SKM-1 (cell line): ENCODE results near the gene RRP36.
"Not testable (repeated sequence)": the region's sequence is repeated elsewhere in the genome, so short reads cannot be mapped to it uniquely, and the experiment has no call there.

ENCODE experiments used
- DNase-seq: peaks from one replicate; lab custom pipeline; 2025; ENCODE audit not compliant: unreplicated experiment; lab: John Stamatoyannopoulos, UW

RRP36 gene, protein sequence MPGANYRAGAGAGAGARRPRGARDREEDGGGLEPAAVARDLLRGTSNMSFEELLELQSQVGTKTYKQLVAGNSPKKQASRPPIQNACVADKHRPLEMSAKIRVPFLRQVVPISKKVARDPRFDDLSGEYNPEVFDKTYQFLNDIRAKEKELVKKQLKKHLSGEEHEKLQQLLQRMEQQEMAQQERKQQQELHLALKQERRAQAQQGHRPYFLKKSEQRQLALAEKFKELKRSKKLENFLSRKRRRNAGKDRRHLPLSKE

DNA sequence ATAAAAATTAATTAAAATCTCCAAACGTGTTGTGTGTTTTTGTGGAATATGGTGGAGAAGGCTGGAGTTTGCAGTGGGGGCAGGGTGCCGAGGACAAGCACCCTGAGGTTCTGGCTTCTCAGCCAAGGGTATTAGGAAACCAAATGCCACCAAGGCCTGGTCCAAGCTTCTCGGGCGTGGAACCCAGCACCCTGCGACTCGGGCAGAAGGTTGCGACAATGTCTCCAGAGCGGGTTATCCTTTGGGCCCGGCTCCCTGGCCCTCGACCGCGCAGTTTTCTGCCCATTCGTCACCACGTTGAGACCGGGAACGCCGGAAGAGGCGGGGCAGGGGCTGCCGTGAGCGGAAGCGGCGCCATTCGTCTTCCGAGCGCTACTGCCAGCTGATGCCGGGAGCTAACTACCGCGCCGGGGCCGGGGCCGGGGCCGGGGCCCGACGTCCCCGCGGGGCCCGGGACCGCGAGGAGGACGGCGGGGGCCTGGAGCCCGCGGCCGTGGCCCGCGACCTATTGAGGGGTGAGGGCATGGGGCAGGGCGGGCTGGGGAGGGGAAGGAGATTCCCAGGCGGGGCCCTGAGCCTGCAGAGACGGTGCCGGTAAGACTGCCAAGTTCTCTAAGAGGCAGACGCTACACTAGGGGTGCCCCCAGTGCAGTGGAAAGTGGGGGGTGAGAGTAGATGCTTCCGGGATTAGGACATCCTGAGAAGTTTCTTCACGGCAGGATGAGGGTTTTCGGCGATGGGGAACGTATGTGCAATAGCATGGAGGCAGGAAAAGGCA is at the start of gene RRP36:
RRP36 (plus strand) TSS at position 354 of the 778 bp plus-strand sequence; CDS start at position 386, 32 bp downstream.
- DNase-seq = peak; percentile 24

DNA sequence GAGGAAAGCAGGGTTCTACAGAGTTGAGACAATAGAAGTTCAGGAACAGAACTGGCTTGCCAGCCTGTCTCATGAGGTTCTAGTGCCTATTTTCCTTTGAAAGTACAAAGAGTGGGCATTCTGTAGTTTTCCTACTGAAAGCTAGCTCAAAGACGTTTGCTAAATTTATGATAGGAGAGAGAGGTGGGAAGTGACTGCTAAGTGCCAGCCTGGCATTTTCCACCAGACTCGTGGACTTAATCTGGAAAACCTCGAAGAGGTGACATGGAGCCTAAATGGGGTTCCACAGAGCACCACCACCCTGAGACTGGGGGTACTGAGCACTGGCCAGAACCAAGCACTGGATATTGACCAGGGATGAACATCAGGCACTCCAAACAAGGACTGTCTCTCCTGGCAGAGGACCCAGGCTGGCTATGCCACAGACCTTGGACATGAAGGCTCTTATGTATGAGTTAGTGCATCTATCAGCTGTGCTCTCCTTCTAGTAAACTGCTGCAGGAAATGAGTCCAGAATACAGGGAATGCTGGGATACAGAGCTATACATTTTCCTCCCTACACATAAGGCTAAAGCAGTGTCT is 49.6 kb upstream of the RRP36 start:
- DNase-seq = no peak

DNA sequence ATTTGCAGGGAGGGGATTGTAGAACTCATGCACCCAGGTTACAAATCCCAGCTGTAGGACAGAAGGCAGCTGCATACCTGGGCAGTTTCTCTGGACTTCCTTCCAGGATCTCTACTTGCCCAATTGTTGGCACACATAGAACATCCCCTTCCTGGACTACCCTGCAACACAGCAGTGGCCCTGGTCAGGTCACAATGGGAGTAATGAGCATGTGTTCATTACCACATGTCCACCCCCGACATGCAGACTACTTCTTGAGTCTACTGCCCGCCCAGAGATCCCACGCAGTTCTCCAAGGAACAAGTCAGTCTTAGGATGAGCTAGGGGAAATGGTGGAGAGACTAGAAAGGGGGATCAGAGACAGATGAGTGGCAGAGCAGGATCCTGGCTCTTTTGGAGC is 47.5 kb upstream of the RRP36 start:
- no peak for DNase-seq

DNA sequence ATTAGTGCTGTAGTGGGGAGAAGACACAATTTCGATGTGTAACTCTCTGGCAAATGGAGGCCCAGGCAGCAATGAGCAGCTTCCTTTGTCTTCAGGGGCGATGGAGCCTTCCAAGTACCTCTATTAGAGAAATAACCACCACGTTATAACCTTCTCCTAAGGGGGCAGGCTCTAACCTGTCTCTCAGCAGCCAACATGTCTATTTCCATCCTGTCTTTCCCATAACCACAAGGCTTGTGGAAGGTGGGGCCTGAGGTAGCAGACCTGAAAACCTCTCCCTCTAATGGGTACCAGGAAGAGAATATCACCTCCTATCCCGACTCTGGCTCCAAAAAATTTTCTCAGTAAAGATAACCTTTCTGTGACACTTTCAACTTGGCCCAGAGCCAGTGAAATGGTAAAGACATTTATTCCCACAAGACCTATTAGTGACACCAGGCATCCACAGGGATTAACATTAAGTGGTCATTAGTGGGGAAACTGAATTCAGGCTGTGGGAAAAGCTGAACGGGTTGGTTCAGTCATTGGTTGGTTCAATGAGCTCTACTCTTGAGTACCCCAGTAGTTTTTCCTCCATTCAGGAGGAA is 46.4 kb upstream of the RRP36 start:
- no peak for DNase-seq

DNA sequence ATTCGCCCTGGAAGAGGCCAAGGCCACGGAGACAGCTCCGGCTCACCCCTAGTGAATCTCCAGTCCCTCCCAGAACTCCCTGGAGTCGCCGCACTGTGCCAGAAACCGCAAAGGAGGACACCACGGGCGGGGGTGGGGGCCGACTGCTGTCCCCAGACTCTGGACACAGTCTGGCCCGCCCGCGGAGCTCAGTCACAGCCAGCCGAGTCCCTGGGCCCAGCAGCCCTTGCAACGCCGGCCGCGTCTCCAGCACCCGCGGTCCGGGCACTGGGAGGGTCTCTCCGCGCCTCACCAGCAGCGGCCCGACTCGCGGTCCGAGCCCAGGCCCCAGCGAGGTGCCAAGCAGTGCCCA is 43.0 kb upstream of the RRP36 start:
- no peak for DNase-seq

DNA sequence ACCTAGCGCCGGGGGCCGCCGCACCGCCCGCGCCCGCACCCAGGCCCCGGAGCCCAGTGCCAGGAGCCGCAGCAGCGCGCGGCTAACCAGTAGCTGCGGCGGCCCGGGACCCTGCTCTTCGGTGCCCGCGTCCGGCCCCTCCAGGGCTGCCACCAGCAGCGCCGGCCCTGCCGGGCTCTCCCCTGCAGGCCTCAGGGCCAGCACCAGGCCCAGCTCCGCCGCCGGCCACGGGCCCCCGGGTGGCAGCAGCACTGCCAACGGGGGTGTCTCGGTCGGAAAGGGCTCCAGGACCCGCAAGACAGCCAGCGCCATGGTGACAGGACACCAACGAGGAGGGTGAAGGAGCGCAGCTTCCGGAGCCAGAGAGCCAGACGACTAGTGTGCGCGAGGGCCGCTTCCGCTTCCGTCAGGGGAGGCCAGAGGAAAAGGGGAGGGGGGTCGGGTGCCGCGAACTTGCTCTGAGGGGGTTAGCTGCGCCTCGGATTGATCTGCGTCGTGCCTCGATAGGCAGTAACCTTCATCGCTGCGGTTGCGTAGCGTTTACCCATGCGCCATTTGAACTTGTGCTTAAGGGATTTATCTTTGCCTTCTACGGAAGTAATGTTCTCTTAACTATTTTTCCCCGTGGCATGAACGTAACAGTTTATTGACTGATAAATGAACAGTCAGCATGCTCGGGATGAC is 42.4 kb upstream of the RRP36 start, which contains the start of gene PEX6:
PEX6 (minus strand) TSS at position 343 of the 684 bp plus-strand sequence; CDS start at position 312, 31 bp downstream.
- DNase-seq = peak; percentile 86

DNA sequence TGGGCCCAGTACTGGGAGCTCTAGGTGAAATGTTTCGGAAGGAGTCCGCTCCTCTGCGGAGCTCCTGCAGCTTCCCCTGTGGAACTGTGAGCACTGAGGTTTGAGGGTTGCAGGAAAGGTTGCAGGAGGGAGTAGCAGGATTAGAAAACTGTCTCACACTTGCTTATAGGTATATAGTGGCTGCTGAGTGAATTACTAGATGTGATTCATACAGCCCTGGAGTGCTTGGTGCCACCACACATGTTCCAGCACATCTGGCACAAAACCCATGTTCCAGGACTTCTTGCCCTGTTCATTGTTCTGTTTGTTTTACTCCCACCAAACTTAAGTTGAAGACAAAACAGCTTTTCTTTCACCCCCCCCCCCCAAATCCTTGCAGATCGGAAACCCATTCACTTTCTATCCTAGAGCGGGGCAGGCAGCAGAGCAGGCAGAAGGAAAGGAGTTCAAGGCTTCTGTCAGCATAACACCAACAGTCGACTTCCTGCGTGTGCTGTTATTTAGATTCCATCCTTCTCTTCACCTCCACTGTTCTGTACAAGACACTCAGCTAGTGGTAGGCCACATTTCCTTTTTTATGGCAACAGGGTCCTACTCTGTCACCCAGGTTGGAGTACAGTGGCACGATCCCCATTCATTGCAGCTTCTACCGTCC is 41.8 kb upstream of the RRP36 start:
- DNase-seq = no peak

DNA sequence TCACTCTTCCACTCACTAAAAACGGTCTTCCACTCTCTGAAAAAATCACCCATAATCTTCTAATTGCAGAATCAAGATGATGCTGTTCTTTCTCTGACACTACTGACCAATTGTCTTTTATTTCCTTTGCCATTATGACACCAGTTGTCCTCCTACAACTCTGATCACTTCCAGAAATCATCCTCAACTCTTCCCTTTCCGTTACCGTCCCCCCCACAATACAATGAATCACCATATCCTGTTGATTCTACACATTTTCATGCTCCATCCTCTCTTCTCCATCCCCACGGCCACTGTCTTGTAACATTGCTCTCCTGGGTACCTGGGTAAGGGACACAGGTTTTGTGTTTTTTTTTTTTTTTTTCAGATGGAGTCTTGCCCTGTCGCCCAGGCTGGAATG is 39.6 kb upstream of the RRP36 start:
- DNase-seq = no peak

DNA sequence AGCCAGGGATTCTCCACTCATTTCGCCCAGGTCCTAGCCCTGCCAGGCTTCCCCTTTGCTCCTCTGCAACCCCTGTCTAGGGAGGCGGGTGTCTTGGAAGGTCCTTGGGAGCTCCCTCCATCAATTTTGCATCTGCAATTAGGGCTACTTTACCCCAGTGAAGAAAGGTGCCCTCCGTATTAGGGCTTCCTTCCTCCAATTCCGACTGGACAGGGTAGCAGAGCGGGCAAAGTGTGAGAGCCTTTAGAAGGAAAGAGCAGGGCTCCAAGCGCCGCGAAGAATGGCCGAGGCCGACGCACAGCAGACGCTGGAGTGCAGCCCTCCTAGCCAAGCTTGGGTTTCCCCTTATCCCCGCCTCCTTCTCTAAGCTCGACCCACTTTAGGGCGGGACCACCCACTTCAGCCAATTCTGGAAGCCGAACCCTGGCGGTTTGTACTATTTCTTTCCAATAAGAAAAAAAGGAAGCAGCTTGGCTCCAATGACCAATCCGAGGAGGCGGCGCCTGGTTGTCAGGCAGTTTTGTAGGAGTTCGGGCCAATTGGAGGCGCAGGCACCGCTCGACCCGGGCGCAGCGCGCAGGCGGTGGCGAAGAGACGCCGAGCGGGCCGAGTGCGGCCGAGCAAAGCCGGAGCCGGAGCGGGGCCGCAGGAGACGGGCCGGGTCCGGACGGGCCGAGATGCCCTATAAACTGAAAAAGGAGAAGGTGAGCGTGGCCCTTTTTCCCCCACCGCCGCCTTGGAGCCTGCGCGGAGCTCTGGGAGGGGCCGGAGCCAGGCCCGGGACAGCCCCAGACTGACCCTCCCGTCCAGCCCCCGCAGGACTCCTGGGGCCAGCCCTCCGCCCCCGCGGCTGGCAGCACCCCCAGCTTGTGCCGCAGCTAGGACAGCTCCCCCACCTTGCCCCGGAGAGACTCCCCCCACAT is 37.2 kb upstream of the RRP36 start, which contains the start of gene PPP2R5D:
PPP2R5D (plus strand) TSS at position 570 of the 923 bp plus-strand sequence; CDS start at position 678, 108 bp downstream.
- DNase-seq = peak; percentile 100

DNA sequence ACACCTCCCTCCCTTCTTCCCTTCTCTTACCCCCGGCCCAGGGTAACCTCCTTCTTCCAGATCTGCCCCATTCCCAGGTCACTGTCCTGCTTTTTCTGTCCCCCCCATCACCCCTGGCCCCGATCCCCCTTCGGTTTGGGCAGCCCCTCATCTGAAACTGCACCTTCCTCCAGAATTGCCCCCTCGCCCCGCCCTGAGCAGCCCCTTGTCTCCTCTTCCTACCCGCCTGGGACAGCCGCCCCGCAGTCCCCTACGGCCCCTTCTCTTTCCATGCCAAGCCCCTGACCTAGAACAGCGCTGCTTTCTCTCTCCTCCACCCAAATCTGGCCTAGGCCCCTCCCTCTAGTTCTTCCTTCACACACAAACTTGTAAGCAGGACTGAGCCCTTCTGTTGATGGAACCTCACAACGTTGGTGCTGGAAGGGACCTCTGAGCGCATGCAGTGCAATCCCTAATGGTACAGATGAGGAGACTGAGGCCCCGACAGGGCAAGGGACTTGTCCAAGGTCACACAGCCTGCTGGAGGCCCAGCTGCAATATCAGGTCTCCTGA is 36.4 kb upstream of the RRP36 start:
- DNase-seq = no peak

DNA sequence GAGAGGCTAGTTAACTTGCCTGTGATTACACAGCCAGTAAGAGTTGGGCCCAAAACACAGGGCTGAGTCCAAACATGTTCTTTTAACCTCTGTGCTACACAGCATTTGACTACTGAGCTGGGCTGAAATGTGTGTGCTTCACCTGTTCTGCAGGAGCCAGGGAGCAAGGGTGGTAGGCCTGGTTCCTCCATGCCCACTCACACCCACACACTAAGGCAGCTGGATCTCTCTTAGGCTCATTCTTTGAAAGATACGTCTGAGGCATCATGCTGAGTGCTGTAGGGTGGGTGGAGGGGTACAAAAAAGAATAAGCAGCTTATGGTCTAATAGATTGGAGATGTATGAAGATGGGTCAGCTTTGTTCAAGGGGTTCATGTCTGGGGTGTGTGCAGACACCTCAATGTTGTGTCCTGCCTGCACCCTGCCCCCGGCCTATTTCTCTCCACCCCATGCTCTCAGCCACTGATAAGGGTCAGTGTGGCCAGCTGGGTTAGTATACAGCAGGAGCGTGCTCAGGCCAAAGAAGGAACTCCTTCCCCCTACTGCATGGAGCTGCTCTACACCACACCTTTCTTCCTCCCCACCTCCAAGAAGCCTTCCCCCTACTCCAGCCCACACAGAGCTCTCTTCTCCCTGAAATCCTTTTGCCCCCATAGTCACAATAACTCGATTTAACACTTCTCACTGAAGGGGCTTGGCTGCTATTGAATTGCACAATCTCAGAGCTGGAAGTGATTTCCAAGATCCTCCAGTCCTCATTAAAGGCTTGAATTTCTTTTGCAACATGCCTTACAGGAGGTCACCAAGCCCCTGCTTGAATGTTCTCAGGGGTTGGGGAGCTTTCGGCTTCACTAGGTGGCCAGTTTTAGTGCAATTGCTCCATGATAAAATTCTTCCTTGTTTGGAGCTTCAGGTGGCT is 33.6 kb upstream of the RRP36 start:
- DNase-seq = no peak

DNA sequence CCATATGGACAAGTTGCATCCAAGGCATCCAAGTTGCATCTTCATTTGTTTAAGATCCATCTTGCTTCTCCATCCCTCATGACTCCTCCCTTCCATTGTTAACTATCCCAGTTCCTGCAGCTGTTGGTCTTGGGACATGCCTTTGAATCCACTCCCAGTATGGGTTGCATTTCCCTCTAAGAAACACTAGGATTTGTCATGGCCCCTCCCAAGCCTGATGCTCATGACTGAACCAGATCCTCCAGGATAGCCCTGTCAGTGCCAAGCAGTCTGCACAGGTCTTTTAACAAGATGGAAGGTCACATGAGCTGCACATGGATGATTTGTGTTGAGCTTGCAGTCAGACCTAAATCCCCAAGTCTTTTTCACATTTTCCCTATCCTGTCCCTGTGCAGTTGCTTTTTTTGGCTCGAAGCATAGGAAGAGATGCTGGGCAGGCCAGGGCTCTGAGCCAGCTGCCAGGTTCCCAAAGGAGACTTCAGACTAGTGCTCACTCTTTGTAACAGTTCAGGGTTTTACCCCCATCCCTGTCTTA is 32.9 kb upstream of the RRP36 start:
- no peak for DNase-seq

DNA sequence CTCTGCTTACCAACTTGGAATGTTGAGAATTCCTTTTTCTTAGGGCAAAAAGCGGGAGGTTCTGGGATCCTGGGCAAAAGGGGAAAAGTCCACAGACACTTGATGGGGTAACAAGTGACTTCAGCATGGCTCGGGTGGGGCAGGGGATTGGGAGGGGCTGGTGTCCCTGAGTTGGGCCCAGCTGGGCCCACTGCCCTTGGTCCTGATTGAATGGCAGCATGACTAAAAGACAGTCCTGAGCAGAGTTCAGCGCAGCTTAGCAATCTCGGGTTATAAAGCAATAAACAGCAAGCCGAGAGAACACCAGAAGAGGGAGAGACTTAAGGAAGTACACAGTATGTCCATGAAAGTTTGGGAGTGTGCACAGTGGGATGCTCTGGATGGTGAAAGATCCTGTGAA is 31.5 kb upstream of the RRP36 start:
- no peak for DNase-seq

DNA sequence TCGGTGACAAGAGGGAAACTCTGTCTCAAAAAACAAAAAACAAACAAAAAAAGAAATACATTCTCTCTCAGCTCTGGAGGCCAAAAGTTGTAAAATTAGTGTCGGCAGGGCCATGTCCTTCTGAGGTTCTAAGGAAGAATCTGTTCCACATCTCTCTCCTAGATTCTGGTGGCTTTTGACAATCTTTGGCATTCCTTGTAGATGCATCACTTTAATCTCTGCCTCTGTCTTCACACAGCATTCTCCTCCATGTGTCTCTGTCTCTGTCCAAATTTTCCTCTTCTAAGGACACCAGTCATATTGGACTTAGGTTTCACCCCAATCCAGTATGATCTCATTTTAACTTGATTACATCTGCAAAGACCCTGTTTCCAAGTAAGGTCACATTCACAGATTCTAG is 28.0 kb upstream of the RRP36 start:
- DNase-seq = no peak

DNA sequence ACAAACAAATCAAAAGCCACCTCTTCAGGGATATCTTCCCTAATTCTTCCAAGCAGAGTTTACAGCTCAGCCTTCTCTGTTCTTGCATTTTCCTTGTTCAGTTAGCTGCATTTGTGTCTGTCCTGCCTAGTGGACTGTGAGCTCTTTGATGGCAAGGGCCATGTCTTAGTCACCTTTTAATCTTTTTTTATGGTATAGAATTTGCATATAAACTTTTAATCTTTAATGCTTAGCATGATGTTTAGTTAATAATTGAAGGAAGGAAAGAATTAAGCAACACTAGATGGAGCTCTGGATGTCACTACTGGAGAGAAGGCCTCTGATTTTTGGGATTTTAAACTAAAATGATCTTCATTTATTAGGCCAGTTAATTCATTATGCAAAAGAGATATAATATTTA is 24.9 kb upstream of the RRP36 start:
- DNase-seq = no peak

DNA sequence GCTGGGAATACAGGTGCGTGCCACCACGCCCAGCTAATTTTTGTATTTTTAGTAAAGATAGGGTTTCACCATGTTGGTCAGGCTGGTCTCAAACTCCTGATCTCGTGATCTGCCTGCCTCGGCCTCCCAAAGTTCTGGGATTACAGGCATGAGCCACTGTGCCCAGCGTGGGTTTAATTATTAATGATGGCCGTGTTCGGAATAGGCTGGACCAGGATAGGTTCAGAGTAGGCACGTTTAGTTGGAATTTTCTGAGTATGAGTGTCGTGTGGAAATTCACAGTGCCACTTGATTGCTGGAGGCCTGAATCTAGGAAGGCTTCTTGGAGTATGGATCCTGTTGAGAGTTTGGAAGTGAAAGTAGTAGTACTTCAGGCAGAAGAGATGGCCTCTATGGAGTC is 23.2 kb upstream of the RRP36 start:
- not testable (repeated sequence) for DNase-seq

DNA sequence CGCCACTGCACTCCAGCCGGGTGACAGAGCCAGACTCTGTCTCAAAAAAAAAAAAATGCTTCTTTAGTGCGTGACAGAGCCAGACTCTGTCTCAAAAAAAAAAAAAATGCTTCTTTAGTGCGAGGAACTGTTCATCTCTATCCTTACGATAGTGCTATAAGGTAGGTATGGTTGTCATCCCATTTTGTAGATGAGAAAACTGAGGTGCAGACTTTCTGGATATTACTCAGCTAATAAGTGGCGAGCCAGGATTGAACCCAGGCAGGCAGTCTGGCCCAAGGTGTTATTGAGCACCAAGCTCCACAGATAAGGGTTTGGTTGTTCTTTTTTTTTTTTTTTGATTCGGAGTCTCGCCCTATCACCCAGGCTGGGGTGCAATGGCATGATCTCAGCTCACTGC is 19.6 kb upstream of the RRP36 start:
- DNase-seq = no peak

DNA sequence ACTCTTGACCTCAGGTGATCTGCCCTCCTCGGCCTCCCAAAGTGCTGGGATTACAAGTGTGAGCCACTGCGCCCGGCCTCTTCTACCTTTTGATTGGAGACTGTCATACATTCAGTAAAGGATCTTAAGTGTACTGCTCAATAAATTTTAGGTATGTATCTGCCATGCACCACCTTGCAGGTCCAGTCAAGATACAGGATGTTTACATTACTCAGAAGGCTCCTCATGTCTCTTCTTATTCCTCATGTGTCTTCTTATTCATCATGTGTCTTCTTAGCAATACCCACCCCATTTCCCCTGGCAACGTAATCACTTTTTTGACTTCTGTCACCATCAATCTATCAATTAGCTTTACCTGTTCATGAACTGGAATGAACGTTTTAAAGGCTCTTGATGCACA is 15.6 kb upstream of the RRP36 start:
- no peak for DNase-seq
